Measurements from ENCODE around the gene PRRG2. TPM values are rescaled to one million over a fixed set of nuclear protein-coding genes. Genes with fewer than 3 reads are reported as not detected.

PRRG2 gene
- total and polyA plus RNA-seq, 12 donors, result 0.28 to 1.2 (median 0.85) TPM; not detected in 2

GRCh38 chr19:49639401-49640112 lies 58.4 kb downstream of the PRRG2 start:
- no peak for TF ChIP-seq CTCF (IDR thresholded peaks at IDR 0.05)
- no peak for TF ChIP-seq POLR2A (IDR thresholded peaks at IDR 0.05)
- 6 to 22% (median 15%) methylated on average over 9 to 31 of the region's 31 CpGs for WGBS, 4 donors
- intact Hi-C loops (cut with DNase I), result no loop called here
- H3K27me3 ChIP-seq, result no peaks in the 10 kb centered on the region
- peak overlapping the region in 4 of 5 donors; percentile 78 to 99 (median 88) for H3K27ac ChIP-seq
- H3K4me3 ChIP-seq, result peak overlapping the region in 3 of 4 donors; percentile 49 to 67 (median 55)
- peak in 3 of 7 donors; percentile 54 to 69 (median 59) for DNase-seq
- no peaks in the 10 kb centered on the region for H3K36me3 ChIP-seq (replicated peaks in 1 of 2)
- H3K4me1 ChIP-seq (replicated peaks in 1 of 2), result peaks cover 29 to 46% of the 10 kb centered on the region in 2 donors
- no peaks in the 10 kb centered on the region for H3K9me3 ChIP-seq (replicated peaks in 1 of 3)

- H3K27ac ChIP-seq, result peak within 1 kb of the TSS; percentile 93 to 100 (median 97)
- peaks cover 0 to 6% of the 10 kb centered on the region in 2 donors for H3K36me3 ChIP-seq (replicated peaks in 1 of 2)
- intact Hi-C loops (cut with DNase I), result no loop called here
- H3K4me3 ChIP-seq, result peak within 1 kb of the TSS in 3 of 4 donors; percentile 49 to 67 (median 55)
- peak; percentile 78 to 96 for TF ChIP-seq POLR2A (IDR thresholded peaks at IDR 0.05)
- no peak for TF ChIP-seq CTCF (IDR thresholded peaks at IDR 0.05)
- peaks cover 29 to 48% of the 10 kb centered on the region in 2 donors for H3K4me1 ChIP-seq (replicated peaks in 1 of 2)
- H3K9me3 ChIP-seq (replicated peaks in 1 of 3), result no peaks in the 10 kb centered on the region
- DNase-seq, result peak; percentile 99 to 100 (median 100)
- 0 to 2% (median 0%) methylated on average over 29 to 51 of the region's 51 CpGs for WGBS, 4 donors
- no peaks in the 10 kb centered on the region for H3K27me3 ChIP-seq
These were observed 59.2 kb downstream of the PRRG2 start, which contains the start of gene RRAS for GRCh38 chr19:49640113-49640898. Gene RRAS (minus strand): TSS chr19:49640143. CDS start chr19:49640098, 45 bp downstream.

Small RNAs within 50 kb of the gene (small RNA-seq; reads per million reads assigned to genes)
- gene RF00019, result 0 reads per million in 2 donors

Other genes starting within 250 kb of the PRRG2 start
- 10 to 100 TPM in 8 of 9 donors, under 1 TPM in 1; 0.61 to 26.1 (median 15.8) TPM for gene CD37, start 245.9 kb upstream of the PRRG2 start, total RNA-seq
- 10 to 100 TPM in 1 of 3 donors, 1 to 10 TPM in 2; 5.4 to 27.1 (median 8.9) TPM for gene CD37, start 245.9 kb upstream of the PRRG2 start, polyA plus RNA-seq
- gene TEAD2, start 218.9 kb upstream of the PRRG2 start, total RNA-seq, result 10 to 100 TPM in 8 of 9 donors, 1 to 10 TPM in 1; 5.4 to 42.8 (median 26.0) TPM
- gene TEAD2, start 218.9 kb upstream of the PRRG2 start, polyA plus RNA-seq, result 10 to 100 TPM; 11.3 to 31.1 (median 28.7) TPM
- under 1 TPM in 4 of 9 donors, not detected in 5; 0.28 to 0.50 (median 0.43) TPM for gene DKKL1, start 217.4 kb upstream of the PRRG2 start, total RNA-seq
- under 1 TPM in 2 of 3 donors, not detected in 1; 0.44 to 0.56 TPM for gene DKKL1, start 217.4 kb upstream of the PRRG2 start, polyA plus RNA-seq
- gene KASH5, start 193.1 kb upstream of the PRRG2 start, total RNA-seq, result under 1 TPM in 2 of 9 donors, not detected in 7; 0.74 to 0.97 TPM
- not detected for gene KASH5, start 193.1 kb upstream of the PRRG2 start, polyA plus RNA-seq
- gene PTH2, start 157.9 kb upstream of the PRRG2 start, total RNA-seq, result not detected
- not detected for gene PTH2, start 157.9 kb upstream of the PRRG2 start, polyA plus RNA-seq
- gene GFY, start 155.9 kb upstream of the PRRG2 start, total RNA-seq, result not detected
- not detected for gene GFY, start 155.9 kb upstream of the PRRG2 start, polyA plus RNA-seq
- 1 to 10 TPM in 5 of 9 donors, under 1 TPM in 4; 0.06 to 9.6 (median 1.3) TPM for gene SLC17A7, start 139.8 kb upstream of the PRRG2 start, total RNA-seq
- gene SLC17A7, start 139.8 kb upstream of the PRRG2 start, polyA plus RNA-seq, result 1 to 10 TPM in 2 of 3 donors, under 1 TPM in 1; 0.18 to 1.9 (median 1.0) TPM
- 100 to 1,000 TPM in 4 of 9 donors, 10 to 100 TPM in 5; 63.1 to 131 (median 87.2) TPM for gene PIH1D1, start 129.5 kb upstream of the PRRG2 start, total RNA-seq
- 100 to 1,000 TPM in 1 of 3 donors, 10 to 100 TPM in 2; 26.6 to 103 (median 72.3) TPM for gene PIH1D1, start 129.5 kb upstream of the PRRG2 start, polyA plus RNA-seq
- gene ALDH16A1, start 128.1 kb upstream of the PRRG2 start, total RNA-seq, result 10 to 100 TPM; 15.1 to 47.8 (median 29.1) TPM
- gene ALDH16A1, start 128.1 kb upstream of the PRRG2 start, polyA plus RNA-seq, result 10 to 100 TPM in 2 of 3 donors, 1 to 10 TPM in 1; 3.6 to 95.5 (median 86.7) TPM
- 10 to 100 TPM in 3 of 9 donors, 1 to 10 TPM in 6; 1.2 to 10.6 (median 8.4) TPM for gene FLT3LG, start 107.1 kb upstream of the PRRG2 start, total RNA-seq
- gene FLT3LG, start 107.1 kb upstream of the PRRG2 start, polyA plus RNA-seq, result 10 to 100 TPM in 2 of 3 donors, 1 to 10 TPM in 1; 1.8 to 33.8 (median 24.7) TPM
- 1,000 to 10,000 TPM; 2,402 to 3,504 (median 2,570) TPM for gene RPL13A, start 93.7 kb upstream of the PRRG2 start, total RNA-seq
- 1,000 to 10,000 TPM; 1,750 to 2,828 (median 2,567) TPM for gene RPL13A, start 93.7 kb upstream of the PRRG2 start, polyA plus RNA-seq
- gene RPS11, start 84.9 kb upstream of the PRRG2 start, total RNA-seq, result 1,000 to 10,000 TPM; 1,528 to 3,971 (median 2,257) TPM
- 1,000 to 10,000 TPM; 2,684 to 4,591 (median 2,733) TPM for gene RPS11, start 84.9 kb upstream of the PRRG2 start, polyA plus RNA-seq
- gene FCGRT, start 68.7 kb upstream of the PRRG2 start, total RNA-seq, result 100 to 1,000 TPM; 101 to 505 (median 351) TPM
- 100 to 1,000 TPM in 2 of 3 donors, 10 to 100 TPM in 1; 90.2 to 253 (median 218) TPM for gene FCGRT, start 68.7 kb upstream of the PRRG2 start, polyA plus RNA-seq
- 10 to 100 TPM in 8 of 9 donors, 1 to 10 TPM in 1; 8.0 to 56.4 (median 33.1) TPM for gene RCN3, start 53.3 kb upstream of the PRRG2 start, total RNA-seq
- 100 to 1,000 TPM in 2 of 3 donors, 1 to 10 TPM in 1; 9.3 to 232 (median 120) TPM for gene RCN3, start 53.3 kb upstream of the PRRG2 start, polyA plus RNA-seq
- 10 to 100 TPM; 53.3 to 98.2 (median 63.8) TPM for gene NOSIP, start 760 bp upstream of the PRRG2 start, total RNA-seq
- gene NOSIP, start 760 bp upstream of the PRRG2 start, polyA plus RNA-seq, result 100 to 1,000 TPM in 2 of 3 donors, 10 to 100 TPM in 1; 35.0 to 159 (median 145) TPM
- gene PRR12, start 9.9 kb downstream of the PRRG2 start, total RNA-seq, result 10 to 100 TPM in 8 of 9 donors, 1 to 10 TPM in 1; 2.9 to 39.3 (median 17.6) TPM
- 10 to 100 TPM in 1 of 3 donors, 1 to 10 TPM in 2; 4.2 to 49.8 (median 9.5) TPM for gene PRR12, start 9.9 kb downstream of the PRRG2 start, polyA plus RNA-seq
- gene RRAS, start 58.8 kb downstream of the PRRG2 start, total RNA-seq, result 10 to 100 TPM in 8 of 9 donors, 1 to 10 TPM in 1; 6.8 to 77.9 (median 37.4) TPM
- gene RRAS, start 58.8 kb downstream of the PRRG2 start, polyA plus RNA-seq, result 100 to 1,000 TPM in 2 of 3 donors, 10 to 100 TPM in 1; 21.9 to 180 (median 167) TPM
- gene SCAF1, start 60.9 kb downstream of the PRRG2 start, total RNA-seq, result 10 to 100 TPM in 8 of 9 donors, 1 to 10 TPM in 1; 4.2 to 81.3 (median 45.8) TPM
- gene SCAF1, start 60.9 kb downstream of the PRRG2 start, polyA plus RNA-seq, result 10 to 100 TPM in 2 of 3 donors, 1 to 10 TPM in 1; 7.9 to 67.7 (median 27.1) TPM
- 100 to 1,000 TPM in 2 of 9 donors, 10 to 100 TPM in 7; 33.7 to 108 (median 64.1) TPM for gene IRF3, start 84.5 kb downstream of the PRRG2 start, total RNA-seq
- 100 to 1,000 TPM in 2 of 3 donors, 10 to 100 TPM in 1; 23.2 to 328 (median 159) TPM for gene IRF3, start 84.5 kb downstream of the PRRG2 start, polyA plus RNA-seq
- gene BCL2L12, start 84.6 kb downstream of the PRRG2 start, total RNA-seq, result 10 to 100 TPM in 4 of 9 donors, 1 to 10 TPM in 5; 3.3 to 16.3 (median 9.7) TPM
- gene BCL2L12, start 84.6 kb downstream of the PRRG2 start, polyA plus RNA-seq, result 10 to 100 TPM in 2 of 3 donors, 1 to 10 TPM in 1; 3.5 to 15.4 (median 13.9) TPM
- gene PRMT1, start 96.0 kb downstream of the PRRG2 start, total RNA-seq, result 100 to 1,000 TPM in 8 of 9 donors, 10 to 100 TPM in 1; 80.4 to 262 (median 160) TPM
- gene PRMT1, start 96.0 kb downstream of the PRRG2 start, polyA plus RNA-seq, result 100 to 1,000 TPM; 158 to 198 (median 179) TPM
- gene ADM5, start 108.3 kb downstream of the PRRG2 start, total RNA-seq, result 1 to 10 TPM in 1 of 9 donors, under 1 TPM in 8; 0.18 to 1.2 (median 0.55) TPM
- 1 to 10 TPM in 2 of 3 donors, not detected in 1; 1.9 to 2.0 TPM for gene ADM5, start 108.3 kb downstream of the PRRG2 start, polyA plus RNA-seq
- gene CPT1C, start 109.8 kb downstream of the PRRG2 start, total RNA-seq, result 1 to 10 TPM in 8 of 9 donors, not detected in 1; 2.4 to 9.4 (median 4.6) TPM
- gene CPT1C, start 109.8 kb downstream of the PRRG2 start, polyA plus RNA-seq, result 10 to 100 TPM in 2 of 3 donors, 1 to 10 TPM in 1; 5.8 to 55.7 (median 14.1) TPM
- gene TSKS, start 182.0 kb downstream of the PRRG2 start, total RNA-seq, result under 1 TPM in 5 of 9 donors, not detected in 4; 0.11 to 0.47 (median 0.29) TPM
- gene TSKS, start 182.0 kb downstream of the PRRG2 start, polyA plus RNA-seq, result 1 to 10 TPM in 1 of 3 donors, under 1 TPM in 1, not detected in 1; 0.94 to 1.7 TPM
- gene AP2A1, start 185.7 kb downstream of the PRRG2 start, total RNA-seq, result 100 to 1,000 TPM in 8 of 9 donors, 10 to 100 TPM in 1; 59.8 to 455 (median 262) TPM
- gene AP2A1, start 185.7 kb downstream of the PRRG2 start, polyA plus RNA-seq, result 100 to 1,000 TPM in 1 of 3 donors, 10 to 100 TPM in 2; 71.5 to 131 (median 90.3) TPM
- 10 to 100 TPM; 22.0 to 72.5 (median 45.3) TPM for gene FUZ, start 232.0 kb downstream of the PRRG2 start, total RNA-seq
- gene FUZ, start 232.0 kb downstream of the PRRG2 start, polyA plus RNA-seq, result 10 to 100 TPM in 2 of 3 donors, 1 to 10 TPM in 1; 7.6 to 62.0 (median 47.7) TPM
- gene MED25, start 237.0 kb downstream of the PRRG2 start, total RNA-seq, result 100 to 1,000 TPM in 5 of 9 donors, 10 to 100 TPM in 4; 36.2 to 211 (median 105) TPM
- gene MED25, start 237.0 kb downstream of the PRRG2 start, polyA plus RNA-seq, result 100 to 1,000 TPM in 2 of 3 donors, 10 to 100 TPM in 1; 71.2 to 457 (median 299) TPM